ENCODE results near the gene LCE3D.
"Not testable (repeated sequence)": the region's sequence is repeated elsewhere in the genome, so short reads cannot be mapped to it uniquely, and the experiment has no call there.

The LCE3D gene

GRCh38 chr1:152580433-152580832 lies at the start of gene LCE3D:
Gene LCE3D, minus strand, starts transcription at chr1:152580516. Its CDS starts 580 bp downstream, at chr1:152579936.
- no peak for DNase-seq (ENCODE audit: low read depth)

GRCh38 chr1:152626744-152627143 lies 46.4 kb upstream of the LCE3D start:
- no peak for DNase-seq (ENCODE audit: low read depth)

GRCh38 chr1:152623203-152623844 lies 43.0 kb upstream of the LCE3D start:
- DNase-seq (ENCODE audit: low read depth): no peak

GRCh38 chr1:152622803-152623202 lies 42.5 kb upstream of the LCE3D start, which contains the start of gene LCE3A:
Gene LCE3A, minus strand, starts transcription at chr1:152623103. Its CDS starts 0 bp downstream, at chr1:152623103.
- no peak for DNase-seq (ENCODE audit: low read depth)

GRCh38 chr1:152621993-152622392 lies 41.7 kb upstream of the LCE3D start:
- no peak for DNase-seq (ENCODE audit: low read depth)

GRCh38 chr1:152613511-152613910 lies 33.2 kb upstream of the LCE3D start, which contains the start of gene LCE3B:
Gene LCE3B, plus strand, starts transcription at chr1:152613811. Its CDS starts 0 bp downstream, at chr1:152613811.
- no peak for DNase-seq (ENCODE audit: low read depth)

GRCh38 chr1:152599934-152600333 lies 19.6 kb upstream of the LCE3D start, which contains the start of gene LCE3C:
Gene LCE3C, plus strand, starts transcription at chr1:152600234. Its CDS starts 498 bp downstream, at chr1:152600732.
- DNase-seq (ENCODE audit: low read depth): no peak

- DNase-seq (ENCODE audit: low read depth): no peak
Measured at GRCh38 chr1:152596986-152597385, 16.7 kb upstream of the LCE3D start.

GRCh38 chr1:152585586-152585985 lies 5.3 kb upstream of the LCE3D start:
- no peak for DNase-seq (ENCODE audit: low read depth)

- no peak for DNase-seq (ENCODE audit: low read depth)
Measured at GRCh38 chr1:152582647-152583046, 2.3 kb upstream of the LCE3D start.

- DNase-seq (ENCODE audit: low read depth): not testable (repeated sequence)
Measured at GRCh38 chr1:152579526-152579925, 790 bp downstream of the LCE3D start.

GRCh38 chr1:152577168-152577567 lies 3.1 kb downstream of the LCE3D start:
- DNase-seq (ENCODE audit: low read depth): peak; percentile 17

- no peak for DNase-seq (ENCODE audit: low read depth)
Measured at GRCh38 chr1:152566681-152567080, 13.6 kb downstream of the LCE3D start, which contains the start of gene LCE3E. Gene LCE3E, minus strand, starts transcription at chr1:152566780. Its CDS starts 572 bp downstream, at chr1:152566208.

- no peak for DNase-seq (ENCODE audit: low read depth)
Measured at GRCh38 chr1:152565535-152566215, 14.6 kb downstream of the LCE3D start.

GRCh38 chr1:152565115-152565514 lies 15.2 kb downstream of the LCE3D start:
- no peak for DNase-seq (ENCODE audit: low read depth)

GRCh38 chr1:152548358-152548757 lies 32.0 kb downstream of the LCE3D start:
- not testable (repeated sequence) for DNase-seq (ENCODE audit: low read depth)

- DNase-seq (ENCODE audit: low read depth): no peak
Measured at GRCh38 chr1:152546704-152547103, 33.6 kb downstream of the LCE3D start.

- peak; percentile 14 for DNase-seq (ENCODE audit: low read depth)
Measured at GRCh38 chr1:152543820-152544219, 36.5 kb downstream of the LCE3D start.

- no peak for DNase-seq (ENCODE audit: low read depth)
Measured at GRCh38 chr1:152539901-152540300, 40.4 kb downstream of the LCE3D start.

GRCh38 chr1:152537496-152537895 lies 42.8 kb downstream of the LCE3D start:
- no peak for DNase-seq (ENCODE audit: low read depth)

- DNase-seq (ENCODE audit: low read depth): no peak
Measured at GRCh38 chr1:152535774-152536173, 44.5 kb downstream of the LCE3D start.

- no peak for DNase-seq (ENCODE audit: low read depth)
Measured at GRCh38 chr1:152533327-152533938, 46.9 kb downstream of the LCE3D start.

Data from HS-27A (cell line).